GM13976 (cell line): ENCODE measurements around the gene ABCC6.
"Not testable (repeated sequence)": the region's sequence is repeated elsewhere in the genome, so short reads cannot be mapped to it uniquely, and the experiment has no call there.

Experiments used
- DNase-seq: peaks from one replicate; pipeline ENCODE4 v3.0.0; 2012; ENCODE audit warnings: low spot score
- CTCF ChIP-seq: IDR thresholded peaks from 2 replicates; pipeline ENCODE4 v1.5.1; 2012; ENCODE audit warnings: borderline replicate concordance, mild to moderate bottlenecking; ENCODE audit not compliant: insufficient read depth; ENCODE audit errors: extremely low read depth, missing control alignments, control extremely low read depth
- in situ Hi-C: fragments of 300-500 bp; cut with MboI; formaldehyde crosslinking; loops from one replicate; pipeline ENCODE4 v1.12.0; 2022; ENCODE audit warnings: low sequenced_read_pairs, mixed read lengths, inconsistent platforms; ENCODE audit not compliant: unreplicated experiment

Gene ABCC6

GRCh38 chr16:16199428-16199827 lies 23.9 kb downstream of the ABCC6 start:
- in situ Hi-C loops, result loop anchor here (10.0 kb wide), 1 partner anchor 425 kb away; no protein-coding TSS in a partner anchor
- not testable (repeated sequence) for DNase-seq

GRCh38 chr16:16197966-16198365 lies 25.3 kb downstream of the ABCC6 start:
- in situ Hi-C loops, result loop anchor here (10.0 kb wide), 1 partner anchor 423 kb away; no protein-coding TSS in a partner anchor
- TF ChIP-seq CTCF, result no peak
- no peak for DNase-seq

- no peak for DNase-seq
- no peak for TF ChIP-seq CTCF
- in situ Hi-C loops, result loop anchor here (10.0 kb wide), 1 partner anchor 423 kb away; no protein-coding TSS in a partner anchor
Observed at GRCh38 chr16:16197331-16197730, 26.0 kb downstream of the ABCC6 start.

- in situ Hi-C loops, result loop anchor here (10.0 kb wide), 1 partner anchor 421 kb away; no protein-coding TSS in a partner anchor
- no peak for DNase-seq
- TF ChIP-seq CTCF, result no peak
Observed at GRCh38 chr16:16196099-16196498, 27.2 kb downstream of the ABCC6 start.

- in situ Hi-C loops, result loop anchor here (10.0 kb wide), 1 partner anchor 417 kb away; no protein-coding TSS in a partner anchor
- no peak for TF ChIP-seq CTCF
- no peak for DNase-seq
Observed at GRCh38 chr16:16191493-16192167, 31.7 kb downstream of the ABCC6 start.

GRCh38 chr16:16190966-16191365 lies 32.3 kb downstream of the ABCC6 start:
- in situ Hi-C loops, result loop anchor here (10.0 kb wide), 1 partner anchor 416 kb away; no protein-coding TSS in a partner anchor
- not testable (repeated sequence) for DNase-seq

- TF ChIP-seq CTCF, result no peak
- in situ Hi-C loops, result loop anchor here (10.0 kb wide), 1 partner anchor 416 kb away; no protein-coding TSS in a partner anchor
- DNase-seq, result no peak
Observed at GRCh38 chr16:16190546-16190945, 32.7 kb downstream of the ABCC6 start.
